ENCODE data around the gene IMP3. TPM values are rescaled to one million over a fixed set of nuclear protein-coding genes. Genes with fewer than 3 reads are reported as not detected.
A peak's percentile ranks its signal among the peaks of the same experiment; 100 is the strongest.

IMP3 gene
- total and polyA plus RNA-seq, 2 donors (not counting 3 experiments of a cell fraction or from before 2014, with no cell fraction given) = 41.3 to 64.0 TPM

DNA sequence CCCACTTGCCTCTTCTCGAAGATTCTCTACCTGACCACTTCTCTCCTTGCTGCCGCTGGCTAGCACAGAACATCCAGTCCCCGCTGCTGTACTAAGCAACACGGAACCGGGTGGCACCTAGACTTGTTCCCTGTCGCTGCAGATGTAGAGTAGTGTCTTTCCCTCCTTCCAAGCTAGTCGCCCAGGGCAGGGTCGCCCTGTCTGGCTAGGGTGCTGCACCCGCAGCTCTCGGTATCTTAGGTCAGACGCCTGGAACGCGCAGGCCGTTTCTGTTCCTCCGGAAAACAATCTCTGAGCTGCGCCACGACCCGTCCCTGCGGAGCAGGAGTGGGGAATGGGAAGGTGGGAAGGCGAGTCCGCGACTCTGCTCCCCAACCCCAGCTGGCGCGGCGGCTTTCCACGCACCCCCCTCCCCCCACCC, 6.9 kb upstream of the IMP3 start:
- peaks cover 3% of the 10 kb centered on the region for H3K79me2 ChIP-seq (ENCODE audit: control insufficient read depth, insufficient read depth, low read length)
- BruUV-seq (replicated peaks) = no TSS peak
- no peaks in the 10 kb centered on the region for H4K20me1 ChIP-seq (replicated peaks; ENCODE audit: control insufficient read depth, extremely low read depth, insufficient read depth, low read length)
- no peaks in the 10 kb centered on the region for H3K27me3 ChIP-seq (ENCODE audit: control insufficient read depth in 2 of 2, insufficient read depth in 2 of 2, low read length in 2 of 2)
- peak overlapping the region; percentile 79 for H2AFZ ChIP-seq (ENCODE audit: low read depth, low read length)
- CTCF ChIA-PET = interaction anchor here (0.6 to 2.9 kb wide), 23 partner anchors 8 to 279 kb away, joined by 3 to 34 read pairs (median 7); partner anchors contain the start of genes IMP3, MAN2C1, PTPN9 and SIN3A
- H3K9me3 ChIP-seq (replicated peaks; ENCODE audit: control insufficient read depth, insufficient read depth, low read length) = no peaks in the 10 kb centered on the region
- H3K36me3 ChIP-seq (ENCODE audit: control insufficient read depth in 2 of 2, extremely low read depth in 1 of 2, insufficient read depth in 2 of 2, low read length in 2 of 2) = peaks cover 0 to 2% of the 10 kb centered on the region in 2 experiments
- no peak for DNase-seq (ENCODE audit: low read depth, low spot score)
- no peak for FAIRE-seq
- peak overlapping the region; percentile 37 for H3K27ac ChIP-seq (ENCODE audit: insufficient read depth, low read depth, low read length)
- H3K9me1 ChIP-seq (replicated peaks; ENCODE audit: control insufficient read depth, extremely low read depth, insufficient read depth, low read length) = no peaks in the 10 kb centered on the region
- peak overlapping the region; percentile 53 to 72 (median 64) for H3K4me3 ChIP-seq (replicated peaks in 1 of 3; ENCODE audit: insufficient read depth in 1 of 3, low read depth in 1 of 3, low read length in 3 of 3)
- intact Hi-C loops (cut with micrococcal nuclease) (loop anchor here (2.0 kb wide), 1 partner anchor 20 kb away; no protein-coding TSS in a partner anchor), dilution Hi-C loops (cut with MboI; ENCODE audit: extremely low pct_ligation_motif_present, low sequenced_read_pairs) (no loop called here)
- TF ChIP-seq FOS (IDR thresholded peaks at IDR 0.05; ENCODE audit: borderline replicate concordance, insufficient read depth, low read length) (no peak), JUN (IDR thresholded peaks at IDR 0.05; ENCODE audit: borderline replicate concordance, insufficient read depth, insufficient read length, low read depth) (no peak), MYC (IDR thresholded peaks at IDR 0.05; ENCODE audit: low read depth, low read length) (no peak), POLR2AphosphoS5 (IDR thresholded peaks at IDR 0.05; ENCODE audit: insufficient read depth, low read depth, low read length) (no peak)
- TF ChIP-seq, protein P1, sequence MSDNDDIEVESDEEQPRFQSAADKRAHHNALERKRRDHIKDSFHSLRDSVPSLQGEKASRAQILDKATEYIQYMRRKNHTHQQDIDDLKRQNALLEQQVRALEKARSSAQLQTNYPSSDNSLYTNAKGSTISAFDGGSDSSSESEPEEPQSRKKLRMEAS (IDR thresholded peaks at IDR 0.05; ENCODE audit: insufficient read depth, insufficient read length) = no peak
- TF ChIP-seq, protein P2, sequence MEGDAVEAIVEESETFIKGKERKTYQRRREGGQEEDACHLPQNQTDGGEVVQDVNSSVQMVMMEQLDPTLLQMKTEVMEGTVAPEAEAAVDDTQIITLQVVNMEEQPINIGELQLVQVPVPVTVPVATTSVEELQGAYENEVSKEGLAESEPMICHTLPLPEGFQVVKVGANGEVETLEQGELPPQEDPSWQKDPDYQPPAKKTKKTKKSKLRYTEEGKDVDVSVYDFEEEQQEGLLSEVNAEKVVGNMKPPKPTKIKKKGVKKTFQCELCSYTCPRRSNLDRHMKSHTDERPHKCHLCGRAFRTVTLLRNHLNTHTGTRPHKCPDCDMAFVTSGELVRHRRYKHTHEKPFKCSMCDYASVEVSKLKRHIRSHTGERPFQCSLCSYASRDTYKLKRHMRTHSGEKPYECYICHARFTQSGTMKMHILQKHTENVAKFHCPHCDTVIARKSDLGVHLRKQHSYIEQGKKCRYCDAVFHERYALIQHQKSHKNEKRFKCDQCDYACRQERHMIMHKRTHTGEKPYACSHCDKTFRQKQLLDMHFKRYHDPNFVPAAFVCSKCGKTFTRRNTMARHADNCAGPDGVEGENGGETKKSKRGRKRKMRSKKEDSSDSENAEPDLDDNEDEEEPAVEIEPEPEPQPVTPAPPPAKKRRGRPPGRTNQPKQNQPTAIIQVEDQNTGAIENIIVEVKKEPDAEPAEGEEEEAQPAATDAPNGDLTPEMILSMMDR (IDR thresholded peaks at IDR 0.05; ENCODE audit: extremely low read depth in 1 of 2, insufficient read depth in 1 of 2, low read depth in 1 of 2, low read length in 2 of 2) = no peak
- H3K4me2 ChIP-seq (ENCODE audit: insufficient read depth, low read length) = peak overlapping the region; percentile 78
- POLR2A ChIA-PET = interaction anchor here (1.1 kb wide), 1 partner anchor 9 kb away, joined by 3 read pairs; no protein-coding TSS in a partner anchor
- H3K4me1 ChIP-seq (ENCODE audit: control insufficient read depth, extremely low read depth, insufficient read depth, low read length) = peaks cover 29% of the 10 kb centered on the region
- peak overlapping the region; percentile 67 for H3K9ac ChIP-seq (replicated peaks; ENCODE audit: extremely low read depth, insufficient read depth, low read length)

Measured in endothelial cell of umbilical vein (primary cell).